Stimulated activated CD4-positive, alpha-beta T cell treated with anti-CD3 and anti-CD28 coated beads, Interleukin-4, amount 100 ng/mL, for 24 hours (primary cell): ENCODE measurements around the gene CD200R1L.

Experiments used
- DNase-seq: peaks from one replicate; pipeline ENCODE4 v3.0.0-alpha.2; 2020

Gene CD200R1L

GRCh38 chr3:112817797-112818196 lies 28.9 kb downstream of the CD200R1L start:
- DNase-seq = no peak

DNA sequence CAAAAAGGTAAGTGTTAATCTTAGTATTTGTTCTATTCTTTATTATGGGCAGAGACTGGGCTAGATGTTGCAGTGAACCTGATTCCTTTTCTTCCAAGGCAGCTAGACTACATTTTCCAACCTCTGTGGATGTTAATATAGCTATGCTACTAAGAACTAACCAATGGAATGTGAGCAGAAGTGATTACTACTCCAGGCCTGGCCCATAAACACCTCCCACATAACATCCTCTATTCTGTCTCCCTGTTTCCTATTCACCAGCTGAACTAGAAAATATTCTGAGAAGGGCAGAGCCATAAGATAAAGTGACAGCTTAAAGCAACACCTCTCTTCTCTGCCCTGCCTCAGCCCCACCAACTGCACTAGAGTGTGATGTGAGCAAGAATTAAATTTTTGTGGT lies 29.4 kb downstream of the CD200R1L start:
- no peak for DNase-seq

DNA sequence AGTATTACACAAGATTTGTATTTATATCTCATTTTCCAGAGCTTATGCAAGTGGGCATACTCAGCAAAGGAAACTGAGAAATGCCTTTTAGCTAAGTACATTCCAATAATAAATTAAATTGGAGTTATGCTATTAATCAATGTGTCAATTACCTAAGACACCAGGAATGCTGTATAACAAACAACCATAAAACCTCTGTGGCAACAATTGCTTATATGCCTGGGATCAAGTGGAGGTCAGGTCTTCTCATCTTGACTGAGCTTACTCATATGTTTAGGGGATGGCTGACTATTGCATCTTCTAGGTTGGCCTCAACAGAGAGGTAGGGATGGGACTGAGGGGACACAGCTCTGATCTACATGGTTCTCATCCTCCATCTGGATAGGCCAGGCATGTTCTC lies 30.7 kb downstream of the CD200R1L start:
- DNase-seq = no peak

DNA sequence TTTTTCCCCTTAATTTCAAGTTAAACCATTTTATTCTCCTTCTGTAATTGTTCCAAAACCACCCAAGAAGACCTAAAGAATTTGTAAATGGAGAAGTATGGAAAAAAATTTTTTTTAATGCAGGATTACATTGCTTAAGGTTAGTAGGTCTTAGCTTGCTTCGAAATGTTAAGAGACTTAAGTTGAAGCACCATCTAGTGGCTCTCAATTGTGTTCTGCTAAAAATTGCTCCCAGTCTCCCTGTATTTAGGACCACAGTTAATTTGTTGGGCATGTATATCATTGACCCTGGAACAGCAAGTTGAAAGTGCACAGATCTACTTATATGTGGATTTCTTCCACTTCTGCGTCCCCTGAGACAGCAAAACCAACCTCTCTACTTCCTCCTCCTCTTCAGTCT lies 32.4 kb downstream of the CD200R1L start:
- DNase-seq = no peak

DNA sequence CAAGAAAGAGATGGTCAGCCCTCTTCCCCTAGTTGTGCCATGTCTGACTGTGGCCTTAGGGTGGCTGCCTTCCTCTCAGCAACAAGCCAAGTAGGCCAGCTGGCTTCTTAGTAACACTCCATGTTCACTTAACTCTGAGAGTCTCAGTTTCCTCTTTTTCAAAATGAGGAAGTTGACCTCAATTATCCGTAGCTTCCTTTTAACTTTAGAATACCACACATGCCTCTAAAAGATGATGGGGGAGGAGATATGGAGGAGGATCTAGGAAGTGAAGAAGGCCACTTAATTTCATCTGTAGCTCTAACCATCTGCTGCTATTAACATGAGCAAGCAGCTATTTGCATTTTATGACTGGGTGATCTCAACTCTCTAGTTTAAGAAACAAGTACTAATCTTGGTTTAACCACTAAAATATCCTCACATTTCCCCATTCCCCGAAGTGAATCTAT lies 32.9 kb downstream of the CD200R1L start:
- DNase-seq = no peak

DNA sequence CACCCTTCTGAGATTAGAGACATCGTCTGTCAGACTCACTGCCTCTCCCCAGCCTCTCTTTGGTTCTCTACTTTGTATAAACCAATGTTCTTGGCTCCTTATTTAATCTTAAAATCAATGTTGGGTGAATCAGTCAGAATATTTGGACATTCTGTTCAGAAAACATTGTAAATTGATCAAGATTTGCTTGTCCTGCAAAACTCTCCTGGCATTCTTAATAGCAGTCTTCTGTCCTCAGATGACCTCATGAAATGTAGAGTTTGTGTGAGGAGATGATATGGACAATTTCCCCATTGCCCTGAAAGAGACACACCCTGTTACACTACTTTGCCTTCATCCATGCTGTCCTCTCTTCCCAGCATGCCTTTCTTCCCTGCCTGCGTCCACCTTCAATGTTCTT lies 33.6 kb downstream of the CD200R1L start:
- no peak for DNase-seq

DNA sequence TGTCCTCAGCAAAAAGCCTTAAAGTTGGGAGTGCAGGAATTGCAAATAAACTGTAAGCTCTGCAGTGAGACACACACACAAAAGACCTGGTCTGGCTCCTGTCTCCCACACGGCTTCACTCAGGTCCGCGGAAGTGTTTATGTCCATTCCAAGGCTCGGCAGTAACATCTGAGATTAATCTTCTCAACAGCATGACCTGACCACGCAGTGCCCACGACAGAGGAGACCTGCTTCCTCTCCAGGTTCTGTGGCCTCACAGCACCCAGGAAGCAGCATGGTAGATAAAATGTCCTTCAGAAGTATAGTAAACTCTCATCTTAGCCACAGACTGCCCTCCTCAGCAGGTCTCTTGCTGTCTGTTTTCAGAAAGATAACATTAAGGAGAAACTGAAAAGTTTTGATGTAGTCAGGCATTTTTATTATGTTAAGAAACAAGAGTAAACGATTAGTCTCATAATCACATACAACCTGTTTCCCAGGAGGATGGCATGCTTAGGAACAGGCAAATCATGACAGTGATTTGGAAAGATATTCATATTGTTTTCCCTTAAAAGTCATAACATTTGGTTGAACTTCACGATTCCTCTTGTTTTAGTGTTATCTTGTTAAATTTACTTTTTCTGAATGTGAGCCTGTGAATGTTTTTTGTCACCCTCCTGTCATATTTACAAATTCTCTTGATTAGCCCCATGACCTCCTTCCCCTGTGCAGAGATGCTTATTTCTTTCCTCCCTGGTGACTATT lies 34.6 kb downstream of the CD200R1L start:
- DNase-seq = no peak

GRCh38 chr3:112811131-112811884 lies 35.4 kb downstream of the CD200R1L start:
- DNase-seq = no peak

DNA sequence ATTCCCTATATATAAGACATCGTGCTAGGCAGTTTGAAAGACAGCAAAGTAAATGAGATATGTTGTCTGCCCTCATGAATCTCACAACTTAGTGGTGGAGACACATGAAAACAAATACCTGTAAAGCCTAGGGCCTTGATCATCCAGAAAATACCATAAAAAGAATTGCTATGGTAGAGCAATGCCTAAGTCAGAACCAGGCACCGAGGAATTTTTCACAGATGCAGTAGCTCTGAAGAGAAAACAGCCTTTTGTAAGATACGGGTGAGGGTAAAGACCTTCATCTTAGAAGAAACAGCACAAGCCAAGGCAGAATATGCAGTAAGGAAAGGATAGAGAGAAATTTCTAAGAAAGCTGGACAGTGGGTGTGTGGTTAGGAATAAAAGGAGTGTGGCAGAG lies 36.1 kb downstream of the CD200R1L start:
- no peak for DNase-seq

DNA sequence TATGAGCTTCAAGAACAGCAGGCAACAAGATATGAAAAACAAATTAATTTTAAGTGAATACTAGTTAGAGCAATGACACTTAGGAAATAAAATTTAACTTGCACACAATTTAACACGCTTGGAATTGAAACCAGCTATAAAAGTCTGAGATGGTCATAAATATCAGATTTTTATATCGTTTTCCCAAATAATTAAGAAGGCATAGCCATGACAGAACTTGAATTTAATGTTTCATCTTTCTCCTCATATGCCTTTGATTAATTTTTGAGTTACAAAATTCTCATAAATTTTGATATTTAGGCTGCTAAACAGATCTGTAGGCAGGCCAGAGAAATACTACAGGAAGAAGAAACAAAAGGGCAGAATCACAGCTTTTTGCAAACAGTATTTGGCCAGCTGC lies 38.5 kb downstream of the CD200R1L start:
- DNase-seq = no peak

GRCh38 chr3:112807685-112808084 lies 39.0 kb downstream of the CD200R1L start:
- DNase-seq = no peak

DNA sequence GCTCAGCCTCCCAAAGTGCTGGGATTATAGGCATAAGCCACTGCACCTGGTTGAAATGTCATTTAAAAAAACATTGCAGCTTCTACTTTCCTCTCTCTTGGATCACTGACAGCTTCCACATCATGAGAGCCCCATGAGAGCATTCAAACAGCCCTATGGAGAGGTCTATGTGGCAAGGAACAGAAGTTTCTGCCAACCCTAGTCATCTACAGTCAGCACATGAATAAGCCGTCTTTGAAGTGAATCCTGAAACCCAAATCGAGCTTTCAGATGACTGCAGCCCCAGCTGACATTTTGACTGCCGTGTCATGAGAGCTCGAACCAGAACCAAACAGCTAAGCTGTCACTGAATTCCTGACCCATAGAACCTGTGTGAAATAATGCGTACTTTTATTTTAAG lies 39.8 kb downstream of the CD200R1L start:
- DNase-seq = no peak

DNA sequence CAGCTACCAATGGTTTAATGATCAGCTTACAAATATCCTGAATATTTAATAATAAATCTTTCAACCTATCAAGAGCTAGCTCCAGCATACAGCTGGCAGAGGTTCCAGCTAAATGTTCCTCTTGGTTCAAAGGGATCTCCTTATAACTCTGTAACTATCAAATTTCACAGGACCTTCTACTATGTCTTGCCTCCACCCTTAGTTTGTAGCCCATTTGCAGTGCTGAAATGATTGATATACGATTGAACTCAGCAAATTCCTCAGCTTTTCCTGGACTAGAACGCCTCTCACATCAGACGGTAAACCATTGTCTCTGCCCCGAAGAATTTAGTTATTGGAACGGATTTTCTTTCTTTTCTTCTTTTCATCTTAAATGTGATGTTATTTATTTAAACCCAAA lies 41.5 kb downstream of the CD200R1L start:
- DNase-seq = no peak

GRCh38 chr3:112804021-112804420 lies 42.6 kb downstream of the CD200R1L start:
- DNase-seq = no peak

- DNase-seq = no peak
These were observed 43.2 kb downstream of the CD200R1L start for GRCh38 chr3:112803467-112803866.

- DNase-seq = no peak
These were observed 44.3 kb downstream of the CD200R1L start for GRCh38 chr3:112802338-112802737.

- no peak for DNase-seq
These were observed 46.7 kb downstream of the CD200R1L start for GRCh38 chr3:112799946-112800345.

GRCh38 chr3:112794622-112795172 lies 52.0 kb downstream of the CD200R1L start:
- DNase-seq = no peak

GRCh38 chr3:112793326-112794081 lies 53.2 kb downstream of the CD200R1L start:
- no peak for DNase-seq

GRCh38 chr3:112791736-112792135 lies 54.9 kb downstream of the CD200R1L start:
- no peak for DNase-seq

- DNase-seq = no peak
These were observed 56.9 kb downstream of the CD200R1L start for GRCh38 chr3:112789787-112790186.

DNA sequence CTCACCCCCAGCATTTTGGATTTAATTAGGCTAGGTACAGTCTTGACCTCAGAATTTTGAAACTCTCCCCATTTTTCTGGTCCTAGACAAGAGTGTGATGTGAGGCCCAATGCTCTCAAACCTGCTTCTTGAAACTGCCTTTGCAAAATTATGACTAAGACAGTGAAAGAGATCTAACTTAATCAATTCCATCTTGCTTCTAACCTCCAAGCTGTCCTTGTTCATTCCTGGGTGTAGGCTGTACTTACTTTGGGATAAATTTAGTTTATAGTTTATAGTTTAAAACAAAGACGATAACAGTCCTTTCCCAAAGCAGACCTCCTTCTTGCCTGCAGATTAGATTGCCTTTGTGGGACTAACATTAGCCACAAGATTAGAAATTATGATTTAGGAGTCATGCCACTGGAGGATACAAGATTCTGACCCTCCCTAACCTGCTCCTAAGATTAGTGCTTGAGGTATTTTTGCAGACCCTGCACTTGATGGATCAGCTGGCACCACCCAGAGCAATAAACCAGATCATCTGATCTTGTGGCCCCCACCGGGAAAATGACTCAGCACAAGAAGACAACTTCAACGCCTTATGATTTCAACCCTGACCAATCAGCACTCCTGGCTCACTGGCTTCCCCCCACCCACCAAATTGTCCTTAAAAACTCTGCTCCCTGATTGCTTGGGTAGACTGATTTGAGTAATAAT lies 59.6 kb downstream of the CD200R1L start:
- no peak for DNase-seq
